ENCODE measurements around the gene SERPINB3. TPM values are rescaled to one million over a fixed set of nuclear protein-coding genes. Genes with fewer than 3 reads are reported as not detected.

Gene SERPINB3
- total RNA-seq, 1 experiment from 2014 or later = not detected

DNA sequence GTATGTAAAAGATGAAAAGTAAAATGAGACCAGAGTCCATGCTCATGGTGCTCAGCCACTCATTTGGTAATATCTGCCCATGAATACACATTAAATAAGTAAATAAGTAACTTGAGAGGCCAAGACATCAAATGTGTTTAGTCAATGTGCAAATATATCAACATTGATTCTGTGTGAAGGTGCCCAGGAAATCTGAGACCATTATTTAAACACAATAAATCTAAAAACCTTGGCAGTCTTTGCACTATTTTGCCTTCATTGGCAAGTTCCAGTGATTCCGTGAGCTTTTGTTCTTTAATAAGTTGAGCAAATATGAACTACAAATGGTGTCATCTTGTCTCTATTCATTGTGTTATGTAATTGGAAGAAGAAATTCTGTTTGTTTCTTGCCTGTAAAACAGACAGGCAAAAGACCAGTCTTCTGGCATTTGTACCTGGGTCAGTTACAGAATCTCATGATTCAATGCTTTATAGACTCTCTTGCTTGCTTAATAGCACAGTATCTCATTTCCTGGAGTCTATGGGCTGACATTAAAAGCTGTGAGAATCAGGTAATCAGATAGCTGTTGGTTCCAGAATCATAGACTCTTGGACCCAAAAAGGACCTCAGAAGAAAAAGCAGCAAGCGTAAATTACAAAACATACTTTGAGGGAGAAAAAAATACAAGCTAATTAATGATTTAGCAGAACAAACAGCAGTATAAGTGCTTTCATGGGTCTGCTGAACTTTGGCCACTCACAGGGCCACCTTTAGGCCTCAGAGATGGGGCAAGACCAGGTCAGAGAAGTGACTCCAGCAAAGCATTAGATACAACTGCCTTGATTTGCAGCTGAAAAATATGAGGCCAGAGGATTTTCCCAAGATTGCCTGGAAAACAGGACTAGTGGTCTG, 20.0 kb upstream of the SERPINB3 start:
- no peaks in the 10 kb centered on the region for H3K9me2 ChIP-seq (ENCODE audit: insufficient read depth)
- TF ChIP-seq, protein P1, sequence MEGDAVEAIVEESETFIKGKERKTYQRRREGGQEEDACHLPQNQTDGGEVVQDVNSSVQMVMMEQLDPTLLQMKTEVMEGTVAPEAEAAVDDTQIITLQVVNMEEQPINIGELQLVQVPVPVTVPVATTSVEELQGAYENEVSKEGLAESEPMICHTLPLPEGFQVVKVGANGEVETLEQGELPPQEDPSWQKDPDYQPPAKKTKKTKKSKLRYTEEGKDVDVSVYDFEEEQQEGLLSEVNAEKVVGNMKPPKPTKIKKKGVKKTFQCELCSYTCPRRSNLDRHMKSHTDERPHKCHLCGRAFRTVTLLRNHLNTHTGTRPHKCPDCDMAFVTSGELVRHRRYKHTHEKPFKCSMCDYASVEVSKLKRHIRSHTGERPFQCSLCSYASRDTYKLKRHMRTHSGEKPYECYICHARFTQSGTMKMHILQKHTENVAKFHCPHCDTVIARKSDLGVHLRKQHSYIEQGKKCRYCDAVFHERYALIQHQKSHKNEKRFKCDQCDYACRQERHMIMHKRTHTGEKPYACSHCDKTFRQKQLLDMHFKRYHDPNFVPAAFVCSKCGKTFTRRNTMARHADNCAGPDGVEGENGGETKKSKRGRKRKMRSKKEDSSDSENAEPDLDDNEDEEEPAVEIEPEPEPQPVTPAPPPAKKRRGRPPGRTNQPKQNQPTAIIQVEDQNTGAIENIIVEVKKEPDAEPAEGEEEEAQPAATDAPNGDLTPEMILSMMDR (conservative IDR thresholded peaks at IDR 0.05) = no peak
- TF ChIP-seq EZH2 (IDR thresholded peaks at IDR 0.05; ENCODE audit: low read depth) = no peak
- H2AFZ ChIP-seq = no peak overlapping the region
- no peaks in the 10 kb centered on the region for H3K36me3 ChIP-seq (ENCODE audit: low read depth)
- no TSS peak for BruUV-seq (replicated peaks)
- H3K27me3 ChIP-seq (ENCODE audit: insufficient read depth, low read depth) = no peaks in the 10 kb centered on the region
- no peaks in the 10 kb centered on the region for H3K79me2 ChIP-seq (ENCODE audit: low read depth)
- CTCF ChIA-PET = no interaction called here
- H3F3A ChIP-seq (ENCODE audit: insufficient read depth, low read depth) = peaks cover 15% of the 10 kb centered on the region
- POLR2A ChIA-PET (ENCODE audit: unreplicated experiment) = no interaction called here
- no peak overlapping the region for H3K4me3 ChIP-seq
- intact Hi-C loops (cut with micrococcal nuclease; ENCODE audit: unreplicated experiment) = loop anchor here (2.0 kb wide), 1 partner anchor 49 kb away; no protein-coding TSS in a partner anchor
- H3K4me1 ChIP-seq (replicated peaks; ENCODE audit: insufficient read depth) = peaks cover 29% of the 10 kb centered on the region
- peak overlapping the region; percentile 98 for H3K27ac ChIP-seq
- H4K20me1 ChIP-seq (ENCODE audit: insufficient read depth) = no peaks in the 10 kb centered on the region
- DNase-seq = peak in 1 of 2 experiments; percentile 42
- H3K4me2 ChIP-seq = peak overlapping the region; percentile 74
- peaks cover 4% of the 10 kb centered on the region; the same call in 1 of the 2 replicates for H3K9me3 ChIP-seq (ENCODE audit: insufficient read depth, low read depth)

DNA sequence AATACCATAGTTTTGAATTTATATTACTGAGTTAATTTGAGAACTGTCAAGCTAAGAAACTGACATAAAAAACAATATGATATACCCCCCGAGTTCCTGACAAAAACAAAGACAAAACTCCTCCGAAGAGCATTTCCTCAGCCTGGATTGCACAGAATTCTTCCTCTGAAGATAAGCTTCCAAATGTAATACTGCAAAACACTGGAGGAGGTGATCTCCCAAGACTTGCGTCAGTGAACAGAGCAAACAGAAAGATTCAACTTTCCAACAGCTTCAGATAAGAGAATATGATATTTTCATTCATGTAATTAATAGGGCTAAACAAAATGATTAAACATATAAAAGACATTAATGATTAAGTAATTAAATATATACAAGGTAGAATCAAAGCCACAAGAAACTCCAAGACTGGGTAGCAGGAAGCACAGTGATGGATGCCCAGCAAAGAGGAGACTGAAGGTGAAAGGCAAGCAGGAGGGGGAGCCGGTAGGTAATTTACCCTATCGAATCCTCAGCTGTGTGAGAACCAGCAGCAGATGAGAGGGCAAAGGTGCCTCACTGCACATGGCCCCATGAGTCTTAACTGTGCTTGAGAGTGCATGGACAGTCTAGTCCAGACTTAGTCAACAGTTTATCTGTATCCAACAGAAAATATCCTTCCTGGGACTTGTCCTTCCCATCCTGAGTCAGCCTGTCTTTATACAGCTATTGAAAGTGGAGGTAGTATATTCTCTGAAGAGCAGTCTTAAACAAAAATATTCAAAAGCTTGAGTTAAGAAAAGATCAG, 18.3 kb upstream of the SERPINB3 start:
- DNase-seq = no peak

More for the DNA sequence above, 18.3 kb upstream of the SERPINB3 start:
- Histone ChIP-seq H3K9me3 (ENCODE audit: insufficient read depth, low read depth) (peaks cover 4% of the 10 kb centered on the region; the same call in 1 of the 2 replicates), H3K9me2 (ENCODE audit: insufficient read depth) (no peaks in the 10 kb centered on the region), H3K36me3 (ENCODE audit: low read depth) (no peaks in the 10 kb centered on the region), H2AFZ (no peak overlapping the region), H3F3A (ENCODE audit: insufficient read depth, low read depth) (peaks cover 15% of the 10 kb centered on the region), H3K4me3 (no peak overlapping the region), H4K20me1 (ENCODE audit: insufficient read depth) (no peaks in the 10 kb centered on the region), H3K4me1 (replicated peaks; ENCODE audit: insufficient read depth) (peaks cover 29% of the 10 kb centered on the region), H3K79me2 (ENCODE audit: low read depth) (no peaks in the 10 kb centered on the region), H3K4me2 (no peak overlapping the region), H3K27ac (no peak overlapping the region), H3K27me3 (ENCODE audit: insufficient read depth, low read depth) (no peaks in the 10 kb centered on the region)
- intact Hi-C loops (cut with micrococcal nuclease; ENCODE audit: unreplicated experiment) = no loop called here
- no peak for TF ChIP-seq EZH2 (IDR thresholded peaks at IDR 0.05; ENCODE audit: low read depth)
- TF ChIP-seq, protein P1 (conservative IDR thresholded peaks at IDR 0.05) = no peak
- ChIA-PET POLR2A (ENCODE audit: unreplicated experiment) (no interaction called here), CTCF (no interaction called here)
- no TSS peak for BruUV-seq (replicated peaks)
